ENCODE measurements around the gene FNDC10. TPM values are rescaled to one million over a fixed set of nuclear protein-coding genes. Genes with fewer than 3 reads are reported as not detected.

FNDC10 gene
- total RNA-seq, 1 donor: 0.43 TPM

GRCh38 chr1:1610796-1611195, 10.9 kb upstream of the FNDC10 start:
- no peak for DNase-seq (ENCODE audit: low read depth)
- TF ChIP-seq CTCF (IDR thresholded peaks at IDR 0.05; ENCODE audit: insufficient read depth, low read depth, low read length): no peak
- H3K4me3 ChIP-seq (ENCODE audit: low read depth, low read length): no peak overlapping the region

GRCh38 chr1:1609822-1610485, 10.0 kb upstream of the FNDC10 start:
- TF ChIP-seq CTCF (IDR thresholded peaks at IDR 0.05; ENCODE audit: insufficient read depth, low read depth, low read length): no peak
- no peak overlapping the region for H3K4me3 ChIP-seq (ENCODE audit: low read depth, low read length)
- no peak for DNase-seq (ENCODE audit: low read depth)

- no peak overlapping the region for H3K4me3 ChIP-seq (ENCODE audit: low read depth, low read length)
- no peak for TF ChIP-seq CTCF (IDR thresholded peaks at IDR 0.05; ENCODE audit: insufficient read depth, low read depth, low read length)
- DNase-seq (ENCODE audit: low read depth): no peak
Measured at GRCh38 chr1:1606232-1606631, 6.3 kb upstream of the FNDC10 start.

GRCh38 chr1:1605724-1606123, 5.8 kb upstream of the FNDC10 start:
- no peak overlapping the region for H3K4me3 ChIP-seq (ENCODE audit: low read depth, low read length)
- DNase-seq (ENCODE audit: low read depth): no peak
- no peak for TF ChIP-seq CTCF (IDR thresholded peaks at IDR 0.05; ENCODE audit: insufficient read depth, low read depth, low read length)

GRCh38 chr1:1605034-1605591, 5.2 kb upstream of the FNDC10 start:
- H3K4me3 ChIP-seq (ENCODE audit: low read depth, low read length): no peak overlapping the region
- no peak for TF ChIP-seq CTCF (IDR thresholded peaks at IDR 0.05; ENCODE audit: insufficient read depth, low read depth, low read length)
- no peak for DNase-seq (ENCODE audit: low read depth)

- DNase-seq (ENCODE audit: low read depth): no peak
- no peak overlapping the region for H3K4me3 ChIP-seq (ENCODE audit: low read depth, low read length)
- no peak for TF ChIP-seq CTCF (IDR thresholded peaks at IDR 0.05; ENCODE audit: insufficient read depth, low read depth, low read length)
Measured at GRCh38 chr1:1604374-1605033, 4.6 kb upstream of the FNDC10 start.
